CD8-positive, alpha-beta memory T cell (primary cell): ENCODE results near the gene CYP46A1. TPM values are rescaled to one million over a fixed set of nuclear protein-coding genes. Genes with fewer than 3 reads are reported as not detected.
"Not testable (repeated sequence)": the region's sequence is repeated elsewhere in the genome, so short reads cannot be mapped to it uniquely, and the experiment has no call there.

Experiments
- CTCF ChIA-PET: fragments of 350-600 bp; sonication (Branson Sonifier 250); formaldehyde crosslinking; loops from one replicate; lab custom pipeline; 2021; ENCODE audit warnings: antibody characterized with exemption; lab: Charles Lee
- POLR2A ChIA-PET: fragments of 350-600 bp; sonication (Branson Sonifier 250); formaldehyde crosslinking; loops from one replicate; lab custom pipeline; 2021; ENCODE audit warnings: antibody characterized with exemption; lab: Charles Lee
- DNase-seq, 5 donors: peaks; one replicate each; pipeline versions ENCODE4 v3.0.0 to v3.0.0-alpha.2; 2020 to 2022; ENCODE audit warnings: mixed read lengths in 1 of 5
- H3K27ac ChIP-seq: one replicate; pipeline ENCODE4 v1.7.0; 2013; ENCODE audit warnings: low read depth, mild to moderate bottlenecking, low read length, moderate library complexity
- H3K27me3 ChIP-seq: 2 replicates; pipeline ENCODE4 v1.7.0; 2013; ENCODE audit warnings: low read length, mild to moderate bottlenecking; ENCODE audit not compliant: insufficient read depth, poor library complexity, severe bottlenecking
- H3K36me3 ChIP-seq: 2 replicates; pipeline ENCODE4 v1.7.0; 2013; ENCODE audit warnings: mild to moderate bottlenecking, low read length, moderate library complexity; ENCODE audit not compliant: insufficient read depth
- H3K4me1 ChIP-seq: 2 replicates; pipeline ENCODE4 v1.7.0; 2013; ENCODE audit warnings: mild to moderate bottlenecking, low read length, moderate library complexity; ENCODE audit not compliant: insufficient read depth
- H3K4me3 ChIP-seq: 2 replicates; pipeline ENCODE4 v1.7.0; 2013; ENCODE audit warnings: mild to moderate bottlenecking, low read length
- H3K9me3 ChIP-seq: 2 replicates; pipeline ENCODE4 v1.7.0; 2013; ENCODE audit warnings: mild to moderate bottlenecking, low read length
- H3K27ac Mint-ChIP-seq, 8 donors: one replicate each; pipeline ENCODE4 v1.8.0; 2020 to 2021; ENCODE audit warnings: mixed read lengths in 8 of 8, mild to moderate bottlenecking in 6 of 8, inconsistent platforms in 3 of 8, moderate library complexity in 3 of 8
- H3K27me3 Mint-ChIP-seq, 2 donors: one replicate each; pipeline ENCODE4 v1.8.0; 2020 to 2021; ENCODE audit warnings: mixed read lengths in 2 of 2, mild to moderate bottlenecking in 1 of 2, moderate library complexity in 1 of 2
- H3K36me3 Mint-ChIP-seq, 3 donors: one replicate each; pipeline ENCODE4 v1.8.0; 2020 to 2021; ENCODE audit warnings: mixed read lengths in 3 of 3, inconsistent platforms in 1 of 3, mild to moderate bottlenecking in 1 of 3
- H3K4me1 Mint-ChIP-seq, 3 donors: one replicate each; pipeline ENCODE4 v1.8.0; 2020 to 2021; ENCODE audit warnings: mixed read lengths in 3 of 3, inconsistent platforms in 1 of 3, mild to moderate bottlenecking in 1 of 3
- H3K4me3 Mint-ChIP-seq, 7 donors: one replicate each; pipeline ENCODE4 v1.8.0; 2020 to 2021; ENCODE audit warnings: mixed read lengths in 7 of 7, mild to moderate bottlenecking in 6 of 7, moderate library complexity in 4 of 7, inconsistent platforms in 2 of 7
- H3K9me3 Mint-ChIP-seq, 5 donors: one replicate each; pipeline ENCODE4 v1.8.0; 2020 to 2022; ENCODE audit warnings: mixed read lengths in 5 of 5, mild to moderate bottlenecking in 3 of 5, moderate library complexity in 2 of 5, inconsistent platforms in 1 of 5
- polyA plus RNA-seq: library from polyadenylated mRNA; unstranded; fragments of 300-500 nt; fragmentation: Illumina TruSeq; gene quantifications from one replicate; pipeline ENCODE4 v1.2.3, GENCODE V29; 2021
- total RNA-seq, 2 experiments: library from RNA; stranded (reverse); gene quantifications; one replicate each; pipeline ENCODE4 v1.2.3, GENCODE V29; 2021

The CYP46A1 gene
- total and polyA plus RNA-seq, 3 experiments from 2014 or later = 0.07 to 0.20 TPM; not detected in 1

GRCh38 chr14:99660006-99660566, 24.0 kb upstream of the CYP46A1 start:
- no peaks in the 10 kb centered on the region for H3K9me3 ChIP-seq
- Mint-ChIP-seq H3K9me3 (peaks cover 0 to 2% (median 0%) of the 10 kb centered on the region in 5 donors), H3K4me3 (peak overlapping the region in 2 of 7 donors; percentile 18 to 28), H3K27me3 (peaks cover 44 to 63% of the 10 kb centered on the region in 2 donors), H3K36me3 (no peaks in the 10 kb centered on the region), H3K27ac (no peak overlapping the region), H3K4me1 (peaks cover 0 to 7% (median 0%) of the 10 kb centered on the region in 3 donors)
- DNase-seq = no peak
- ChIA-PET POLR2A (no interaction called here), CTCF (interaction anchor here (1.2 kb wide), 1 partner anchor 28 kb away, joined by 3 read pairs; no protein-coding TSS in a partner anchor)
- H3K36me3 ChIP-seq = no peaks in the 10 kb centered on the region
- no peak overlapping the region for H3K4me3 ChIP-seq
- no peaks in the 10 kb centered on the region for H3K4me1 ChIP-seq
- no peak overlapping the region for H3K27ac ChIP-seq
- peaks cover 29% of the 10 kb centered on the region for H3K27me3 ChIP-seq

DNA sequence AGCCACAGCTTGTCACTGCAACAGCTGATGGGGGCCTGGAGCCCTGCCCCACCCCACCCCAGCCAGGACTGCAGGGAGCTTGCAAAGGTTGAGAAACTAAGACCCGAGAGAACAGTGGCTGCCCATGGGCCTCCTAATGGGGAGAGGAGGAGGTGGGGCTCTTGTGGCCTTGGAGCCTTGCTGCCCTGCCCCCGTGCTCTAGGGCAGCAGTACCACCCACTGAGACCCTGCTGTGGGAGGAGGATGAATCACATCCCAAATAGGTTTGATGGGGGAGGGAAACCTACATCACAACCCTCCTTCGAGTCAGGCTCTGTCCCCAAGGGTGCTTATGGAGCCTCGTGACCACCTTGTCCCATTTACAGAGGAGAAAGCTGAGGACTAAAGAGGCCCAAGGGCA, 23.3 kb upstream of the CYP46A1 start:
- POLR2A ChIA-PET = no interaction called here
- H3K4me1 ChIP-seq = no peaks in the 10 kb centered on the region
- no peak for DNase-seq
- peaks cover 25% of the 10 kb centered on the region for H3K27me3 ChIP-seq
- Mint-ChIP-seq H3K4me1 (peaks cover 0 to 7% (median 0%) of the 10 kb centered on the region in 3 donors), H3K27me3 (peaks cover 38 to 63% of the 10 kb centered on the region in 2 donors), H3K9me3 (peaks cover 0 to 2% (median 0%) of the 10 kb centered on the region in 5 donors), H3K27ac (no peak overlapping the region), H3K36me3 (no peaks in the 10 kb centered on the region), H3K4me3 (no peak overlapping the region)
- no peak overlapping the region for H3K4me3 ChIP-seq
- H3K36me3 ChIP-seq = no peaks in the 10 kb centered on the region
- CTCF ChIA-PET = interaction anchor here (1.2 kb wide), 1 partner anchor 28 kb away, joined by 3 read pairs; no protein-coding TSS in a partner anchor
- H3K9me3 ChIP-seq = no peaks in the 10 kb centered on the region
- no peak overlapping the region for H3K27ac ChIP-seq

DNA sequence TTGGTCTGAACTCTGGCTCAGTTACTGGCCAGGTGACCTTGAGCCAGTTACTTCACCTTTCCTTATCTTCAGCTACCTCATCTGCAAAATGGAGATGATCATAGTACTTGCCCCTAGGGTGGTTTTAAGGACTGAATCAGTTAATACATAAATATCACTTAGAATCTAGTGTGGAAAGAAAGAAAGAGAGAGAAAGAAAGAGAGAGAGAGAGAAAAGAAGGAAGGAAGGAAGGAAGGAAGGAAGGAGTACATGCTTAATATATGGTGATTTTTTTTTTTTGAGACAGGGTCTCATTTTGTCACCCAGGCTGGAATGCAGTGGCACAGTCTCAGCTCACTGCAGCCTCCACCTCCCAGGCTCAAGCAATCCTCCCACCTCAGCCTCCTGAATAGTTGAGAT, 22.9 kb upstream of the CYP46A1 start:
- Mint-ChIP-seq H3K27ac (peak overlapping the region in 1 of 8 donors; percentile 16), H3K27me3 (peaks cover 34 to 59% of the 10 kb centered on the region in 2 donors)
- H3K36me3 Mint-ChIP-seq, H3K4me1 ChIP-seq, H3K4me3 Mint-ChIP-seq, DNase-seq, H3K4me3 ChIP-seq, H3K9me3 Mint-ChIP-seq, H3K27ac ChIP-seq, POLR2A ChIA-PET, H3K4me1 Mint-ChIP-seq, H3K9me3 ChIP-seq, H3K36me3 ChIP-seq: not testable (repeated sequence)
- peaks cover 25% of the 10 kb centered on the region for H3K27me3 ChIP-seq
- CTCF ChIA-PET = interaction anchor here (1.2 kb wide), 1 partner anchor 27 kb away, joined by 3 read pairs; no protein-coding TSS in a partner anchor

DNA sequence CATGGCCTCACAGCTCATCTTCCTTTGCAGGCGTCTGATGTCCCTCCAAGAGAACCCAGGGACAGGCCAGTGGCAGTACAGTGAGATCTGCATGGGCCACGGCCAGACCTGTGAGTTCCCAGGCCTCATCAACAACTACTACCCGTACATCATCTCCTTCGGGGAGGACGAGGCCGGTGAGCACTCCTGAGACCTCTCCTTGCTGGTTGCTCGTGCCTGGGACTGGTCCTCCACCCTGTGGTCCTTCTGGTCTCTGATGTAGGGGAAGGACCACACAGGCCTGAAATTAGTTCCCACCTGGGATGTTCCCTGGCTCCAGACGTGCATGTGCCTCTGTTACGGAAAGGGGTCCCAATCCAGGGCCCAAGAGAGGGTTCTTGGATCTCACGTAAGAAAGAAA, 21.3 kb upstream of the CYP46A1 start:
- H3K4me3 ChIP-seq = no peak overlapping the region
- H3K4me3 Mint-ChIP-seq = no peak overlapping the region
- no peaks in the 10 kb centered on the region for H3K9me3 ChIP-seq
- peaks cover 0 to 7% (median 0%) of the 10 kb centered on the region in 3 donors for H3K4me1 Mint-ChIP-seq
- peaks cover 0 to 2% (median 0%) of the 10 kb centered on the region in 5 donors for H3K9me3 Mint-ChIP-seq
- H3K27ac ChIP-seq = no peak overlapping the region
- DNase-seq = peak in 1 of 5 donors; percentile 24
- ChIA-PET POLR2A (no interaction called here), CTCF (no interaction called here)
- peaks cover 16% of the 10 kb centered on the region for H3K27me3 ChIP-seq
- H3K36me3 ChIP-seq = no peaks in the 10 kb centered on the region
- peaks cover 21 to 50% of the 10 kb centered on the region in 2 donors for H3K27me3 Mint-ChIP-seq
- peak overlapping the region in 1 of 8 donors; percentile 84 for H3K27ac Mint-ChIP-seq
- H3K4me1 ChIP-seq = no peaks in the 10 kb centered on the region
- H3K36me3 Mint-ChIP-seq = no peaks in the 10 kb centered on the region

DNA sequence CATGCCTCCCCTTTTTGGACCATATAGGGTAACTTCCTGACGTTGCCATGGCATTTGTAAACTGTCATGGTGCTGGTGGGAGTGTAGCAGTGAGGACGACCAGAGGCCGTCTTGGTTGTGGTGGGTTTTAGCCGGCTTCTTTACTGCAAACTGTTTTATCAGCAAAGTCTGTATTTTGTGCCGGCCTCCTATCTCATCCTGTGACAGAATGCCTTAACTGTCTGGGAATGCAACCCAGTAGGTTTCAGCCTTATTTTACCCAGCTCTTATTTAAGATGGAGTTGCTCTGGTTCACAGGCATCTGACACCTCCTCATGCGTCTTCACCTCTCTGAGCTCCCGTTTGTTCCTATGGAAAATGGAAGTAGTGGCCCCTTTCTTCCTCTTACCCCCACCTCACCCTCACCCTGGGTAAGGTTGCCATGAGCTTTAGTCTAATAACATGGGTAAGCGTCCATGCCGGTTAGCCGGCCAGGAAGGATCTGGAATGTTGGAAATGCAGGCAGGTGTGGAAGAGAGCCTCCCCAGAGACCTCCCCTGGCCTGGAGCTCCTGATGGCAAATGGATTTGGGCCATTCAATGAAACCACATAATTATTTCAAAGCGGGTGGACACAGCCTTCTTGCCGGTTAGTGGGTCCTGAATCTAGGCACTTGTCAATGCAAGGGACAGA, 20.6 kb upstream of the CYP46A1 start:
- Histone ChIP-seq H3K9me3 (no peaks in the 10 kb centered on the region), H3K4me3 (no peak overlapping the region), H3K4me1 (no peaks in the 10 kb centered on the region), H3K36me3 (no peaks in the 10 kb centered on the region), H3K27me3 (peaks cover 11% of the 10 kb centered on the region), H3K27ac (no peak overlapping the region)
- H3K27me3 Mint-ChIP-seq = peaks cover 17 to 44% of the 10 kb centered on the region in 2 donors
- H3K9me3 Mint-ChIP-seq = peaks cover 0 to 2% (median 0%) of the 10 kb centered on the region in 5 donors
- H3K4me1 Mint-ChIP-seq = peaks cover 0 to 7% (median 0%) of the 10 kb centered on the region in 3 donors
- POLR2A ChIA-PET = no interaction called here
- DNase-seq = peak in 1 of 5 donors; percentile 22
- no peaks in the 10 kb centered on the region for H3K36me3 Mint-ChIP-seq
- no peak overlapping the region for H3K27ac Mint-ChIP-seq
- no peak overlapping the region for H3K4me3 Mint-ChIP-seq
- CTCF ChIA-PET = no interaction called here

DNA sequence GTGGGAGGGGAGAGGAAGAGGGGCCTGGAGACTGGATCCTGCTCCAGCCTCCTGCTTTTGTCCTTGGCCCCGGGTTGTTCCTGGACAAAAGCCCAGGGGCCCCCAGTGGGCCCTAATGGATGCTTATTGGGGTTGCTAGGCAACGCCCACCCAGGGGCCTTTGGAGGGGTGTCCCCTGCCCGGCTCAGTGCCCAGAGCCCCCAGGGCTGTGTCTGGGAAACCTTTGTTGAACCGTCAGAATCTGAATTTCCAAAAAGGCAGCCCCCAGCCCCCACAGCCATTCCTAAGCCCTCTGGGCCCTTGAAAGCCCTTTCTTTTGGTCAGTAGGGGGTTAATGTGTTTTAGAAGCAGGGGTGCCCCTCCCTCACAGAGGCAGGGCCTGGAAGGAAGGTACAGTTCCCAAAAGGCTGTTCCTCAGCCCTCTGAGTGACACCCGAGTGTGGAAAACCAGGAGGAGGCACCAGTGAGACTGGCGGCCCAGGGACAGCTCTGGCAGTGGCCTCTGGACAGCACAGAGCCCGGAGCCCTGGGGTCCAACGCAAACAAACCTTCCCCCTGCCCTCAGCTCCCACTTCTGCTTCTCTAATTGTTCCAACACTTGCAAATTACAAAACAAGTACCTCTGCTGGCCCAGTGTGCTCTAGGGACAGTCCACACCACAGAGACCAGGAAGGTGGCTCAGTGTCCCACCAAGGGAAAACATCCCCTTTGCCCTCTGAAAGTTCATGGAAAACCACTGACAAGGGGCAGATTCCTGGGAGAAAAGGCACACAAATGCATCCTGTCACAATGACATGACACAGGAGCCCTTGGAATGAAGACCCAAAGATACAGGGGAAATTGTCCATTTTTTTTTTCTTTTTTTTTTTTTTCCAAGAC, 19.8 kb upstream of the CYP46A1 start:
- Mint-ChIP-seq H3K27ac (no peak overlapping the region), H3K4me3 (no peak overlapping the region), H3K9me3 (peaks cover 0 to 2% (median 0%) of the 10 kb centered on the region in 5 donors), H3K36me3 (no peaks in the 10 kb centered on the region), H3K4me1 (peaks cover 0 to 4% (median 0%) of the 10 kb centered on the region in 3 donors), H3K27me3 (peaks cover 16 to 41% of the 10 kb centered on the region in 2 donors)
- Histone ChIP-seq H3K9me3 (no peaks in the 10 kb centered on the region), H3K4me1 (no peaks in the 10 kb centered on the region), H3K36me3 (no peaks in the 10 kb centered on the region), H3K4me3 (no peak overlapping the region), H3K27ac (no peak overlapping the region), H3K27me3 (peaks cover 6% of the 10 kb centered on the region)
- CTCF ChIA-PET = no interaction called here
- POLR2A ChIA-PET = interaction anchor here (0.6 kb wide), 1 partner anchor 17 kb away, joined by 3 read pairs; no protein-coding TSS in a partner anchor
- DNase-seq = peak in 1 of 5 donors; percentile 11

GRCh38 chr14:99664937-99665273, 19.2 kb upstream of the CYP46A1 start:
- no peak overlapping the region for H3K27ac Mint-ChIP-seq

More at GRCh38 chr14:99664937-99665273, 19.2 kb upstream of the CYP46A1 start:
- ChIA-PET CTCF (no interaction called here), POLR2A (interaction anchor here (0.6 kb wide), 1 partner anchor 16 kb away, joined by 3 read pairs; no protein-coding TSS in a partner anchor)
- Mint-ChIP-seq H3K36me3 (no peaks in the 10 kb centered on the region), H3K27me3 (peaks cover 16 to 41% of the 10 kb centered on the region in 2 donors), H3K4me1 (peaks cover 0 to 4% (median 0%) of the 10 kb centered on the region in 3 donors), H3K4me3 (no peak overlapping the region), H3K9me3 (peaks cover 0 to 2% (median 0%) of the 10 kb centered on the region in 5 donors)
- Histone ChIP-seq H3K9me3 (no peaks in the 10 kb centered on the region), H3K4me3 (no peak overlapping the region), H3K36me3 (no peaks in the 10 kb centered on the region), H3K27ac (no peak overlapping the region), H3K4me1 (no peaks in the 10 kb centered on the region), H3K27me3 (peaks cover 6% of the 10 kb centered on the region)
- DNase-seq = peak in 1 of 5 donors; percentile 1
